SU-DHL-6 (cell line): ENCODE results near the gene STS.

Experiments
- CTCF ChIP-seq: fragments of 200-600 bp; sonication (generic); IDR thresholded peaks from one replicate; pipeline ENCODE4 v1.5.1; 2017; ENCODE audit warnings: antibody characterized with exemption, mild to moderate bottlenecking, low read length, moderate library complexity; ENCODE audit not compliant: insufficient read depth, poor library complexity, severe bottlenecking
- EZH2phosphoT487 ChIP-seq: fragments of 200-600 bp; sonication (generic), shearing (Covaris generic); conservative IDR thresholded peaks from 2 replicates; pipeline ENCODE4 v1.6.1; 2018; ENCODE audit warnings: mild to moderate bottlenecking, antibody characterized with exemption, low read length, moderate library complexity, mixed read lengths

DNA sequence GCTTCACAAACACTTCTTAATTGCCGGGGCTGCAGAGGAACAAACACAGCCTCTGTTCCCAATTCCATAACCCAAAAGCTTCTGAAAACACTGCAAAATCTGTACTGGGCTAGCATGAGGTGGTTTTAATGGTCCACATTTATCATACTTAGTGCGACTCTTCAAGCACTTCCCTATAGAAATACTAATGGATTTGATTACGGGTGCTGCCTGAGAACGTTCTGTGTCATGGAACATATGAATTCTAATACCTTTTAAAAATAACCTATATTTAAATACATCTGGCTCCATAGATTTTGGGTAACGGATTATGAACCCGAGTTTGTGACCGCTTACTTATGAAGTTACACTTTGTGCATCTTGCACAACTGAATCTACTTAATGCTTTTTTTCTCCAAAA is 35.4 kb upstream of the STS start:
- TF ChIP-seq CTCF = no peak
- TF ChIP-seq EZH2phosphoT487 = no peak
